NOMO-1 treated with dmso at 0.1 percent for 144 hours (cell line): ENCODE data around the gene LIPF.

Experiments used
- DNase-seq: peaks from one replicate; lab custom pipeline; 2025; ENCODE audit not compliant: unreplicated experiment; lab: John Stamatoyannopoulos, UW

LIPF gene

GRCh38 chr10:88676283-88677060 is 12.2 kb downstream of the LIPF start:
- DNase-seq, result peak; percentile 3

- no peak for DNase-seq
These were observed 16.7 kb downstream of the LIPF start for GRCh38 chr10:88680958-88681357.

GRCh38 chr10:88682491-88682890 is 18.2 kb downstream of the LIPF start:
- DNase-seq, result no peak

GRCh38 chr10:88687853-88688467 is 23.7 kb downstream of the LIPF start:
- DNase-seq, result peak; percentile 17

GRCh38 chr10:88689366-88689765 is 25.1 kb downstream of the LIPF start:
- DNase-seq, result no peak

GRCh38 chr10:88693392-88694020 is 29.3 kb downstream of the LIPF start:
- no peak for DNase-seq

GRCh38 chr10:88702848-88703597 is 38.8 kb downstream of the LIPF start:
- DNase-seq, result no peak

- DNase-seq, result no peak
These were observed 41.7 kb downstream of the LIPF start, which contains the start of gene LIPK for GRCh38 chr10:88705958-88706357. TSS of gene LIPK (plus strand) at chr10:88706249. CDS start at chr10:88724544, 18,295 bp downstream.

GRCh38 chr10:88707429-88708155 is 43.4 kb downstream of the LIPF start:
- DNase-seq, result peak; percentile 63

GRCh38 chr10:88709361-88709760 is 45.1 kb downstream of the LIPF start:
- peak; percentile 26 for DNase-seq

GRCh38 chr10:88715517-88715916 is 51.3 kb downstream of the LIPF start:
- DNase-seq, result no peak

GRCh38 chr10:88721392-88721791 is 57.1 kb downstream of the LIPF start:
- no peak for DNase-seq

GRCh38 chr10:88725798-88726197 is 61.6 kb downstream of the LIPF start:
- DNase-seq, result peak; percentile 27

- DNase-seq, result peak; percentile 20
These were observed 64.0 kb downstream of the LIPF start for GRCh38 chr10:88728107-88728763.
